HepG2 (cell line): ENCODE data around the gene TMEM266. TPM values are rescaled to one million over a fixed set of nuclear protein-coding genes. Genes with fewer than 3 reads are reported as not detected.

Experiments used
- ATAC-seq: fragments of 200-7000 bp; cut with Tn5 transposase; 3 replicates; pipeline ENCODE4 v1.9.1; 2020; ENCODE audit warnings: mild to moderate bottlenecking, moderate library complexity
- BruUV-seq: library from RNA; stranded (reverse); fragments of 400-500 nt; replicated peaks from 2 replicates; lab custom pipeline; 2021; lab: Mats Ljungman, UMichigan
- CTCF ChIA-PET: fragments of 300-600 bp; formaldehyde crosslinking; extraction: SDS; loops from one replicate; lab custom pipeline; 2021; ENCODE audit warnings: low total read pairs, inconsistent platforms, low intra/inter-chr PET ratio; lab: Yijun Ruan, JAX
- POLR2A ChIA-PET: fragments of 350-600 bp; sonication (Branson Sonifier 250); formaldehyde crosslinking; loops from one replicate; lab custom pipeline; 2020; ENCODE audit warnings: antibody characterized with exemption, inconsistent platforms; lab: Yijun Ruan, JAX
- DNase-seq: peaks from one replicate; pipeline ENCODE4 v3.0.0-alpha.2; 2015; ENCODE audit warnings: low spot score
- FAIRE-seq: peaks from 3 replicates; lab custom pipeline; 2011; peaks lifted over from hg19 to GRCh38; lab: Jason Lieb, UNC
- H2AFZ ChIP-seq: one replicate; pipeline ENCODE4 v1.6.1; 2011; ENCODE audit warnings: low read length, inconsistent platforms
- H3K27ac ChIP-seq: fragments of 300-600 bp; 3 replicates; pipeline ENCODE4 v1.8.0; 2011; ENCODE audit warnings: mixed run types, mild to moderate bottlenecking, mixed read lengths, low read length, inconsistent platforms; ENCODE audit not compliant: insufficient read depth; ENCODE audit errors: extremely low read length
- H3K27me3 ChIP-seq, 2 experiments: fragments of 200-600 bp in 1 of 2; 2 replicates in 1 of 2; 3 replicates in 1 of 2; pipeline versions ENCODE4 v1.6.0 to v1.8.0; 2011; ENCODE audit warnings: low read length in 2 of 2, mild to moderate bottlenecking in 2 of 2, moderate library complexity in 2 of 2, inconsistent platforms in 1 of 2; ENCODE audit not compliant: insufficient read depth in 2 of 2, control insufficient read depth in 1 of 2
- H3K36me3 ChIP-seq, 2 experiments: fragments of 200-600 bp in 1 of 2; replicated peaks in 1 of 2; 2 replicates in 1 of 2; 3 replicates in 1 of 2; pipeline versions ENCODE4 v1.5.1 to v1.8.0; 2011; ENCODE audit warnings: low read length in 2 of 2, inconsistent platforms in 1 of 2; ENCODE audit not compliant: insufficient read depth in 2 of 2, control insufficient read depth in 1 of 2
- H3K4me1 ChIP-seq: 2 replicates; pipeline ENCODE4 v1.5.1; 2012; ENCODE audit warnings: low read length, inconsistent platforms; ENCODE audit not compliant: insufficient read depth
- H3K4me2 ChIP-seq: 2 replicates; pipeline ENCODE4 v1.6.0; 2011; ENCODE audit warnings: low read depth, low read length, inconsistent platforms
- H3K4me3 ChIP-seq, 3 experiments: fragments of 200-600 bp in 1 of 3; sonication (generic), shearing (Covaris generic) in 1 of 3; replicated peaks in 1 of 3; 2 replicates each; pipeline ENCODE4 v1.5.1; 2011 to 2016; ENCODE audit warnings: low read length in 3 of 3, inconsistent platforms in 2 of 3, low read depth in 2 of 3, mild to moderate bottlenecking in 2 of 3, control low read depth in 1 of 3, mixed read lengths in 1 of 3; ENCODE audit not compliant: insufficient read depth in 1 of 3
- H3K79me2 ChIP-seq: one replicate; pipeline ENCODE4 v1.6.1; 2011; ENCODE audit warnings: low read length, inconsistent platforms; ENCODE audit not compliant: insufficient read depth
- H3K9ac ChIP-seq: 2 replicates; pipeline ENCODE4 v1.6.0; 2011; ENCODE audit warnings: mild to moderate bottlenecking, low read depth, low read length, inconsistent platforms; ENCODE audit not compliant: insufficient read depth
- H3K9me3 ChIP-seq: 2 replicates; pipeline ENCODE4 v1.5.1; 2012; ENCODE audit warnings: mild to moderate bottlenecking, low read length
- H4K20me1 ChIP-seq: 2 replicates; pipeline ENCODE4 v1.6.0; 2011; ENCODE audit warnings: inconsistent platforms, mild to moderate bottlenecking, low read length, moderate library complexity; ENCODE audit not compliant: insufficient read depth
- ARHGAP35 ChIP-seq: sonication (generic); formaldehyde crosslinking; IDR thresholded peaks from 2 replicates; pipeline ENCODE4 v1.9.0; 2022; ENCODE audit warnings: mild to moderate bottlenecking, inconsistent platforms, moderate library complexity, missing genetic modification reagents, borderline replicate concordance
- DR1 ChIP-seq: sonication (generic); formaldehyde crosslinking; IDR thresholded peaks from 2 replicates; pipeline ENCODE4 v1.8.0; 2021; ENCODE audit warnings: mild to moderate bottlenecking, missing genetic modification reagents, inconsistent platforms
- GMEB2 ChIP-seq: IDR thresholded peaks from 2 replicates; pipeline ENCODE4 v1.6.1; 2016; ENCODE audit warnings: missing biosample characterization, missing genetic modification reagents, low read depth
- GZF1 ChIP-seq: sonication (generic); formaldehyde crosslinking; IDR thresholded peaks from 2 replicates; pipeline ENCODE4 v1.5.1; 2020; ENCODE audit warnings: mild to moderate bottlenecking, missing genetic modification reagents
- NBN ChIP-seq: fragments of 450-650 bp; conservative IDR thresholded peaks from 2 replicates; pipeline ENCODE4 v1.6.1; 2017
- TMF1 ChIP-seq: sonication (generic); formaldehyde crosslinking; IDR thresholded peaks from 2 replicates; pipeline ENCODE4 v1.8.1; 2022; ENCODE audit warnings: low read depth, missing genetic modification reagents
- ZBTB14 ChIP-seq: sonication (generic); formaldehyde crosslinking; IDR thresholded peaks from 2 replicates; pipeline ENCODE4 v1.4.0; 2020; ENCODE audit warnings: missing genetic modification reagents
- ZSCAN21 ChIP-seq: sonication (generic); formaldehyde crosslinking; IDR thresholded peaks from 2 replicates; pipeline ENCODE4 v1.8.0; 2022; ENCODE audit warnings: mild to moderate bottlenecking, missing genetic modification reagents, moderate library complexity, borderline replicate concordance
- WGBS: methylation state at CpG from one replicate; pipeline ENCODE4 v1.1.6; 2017; ENCODE audit warnings: low lambda C conversion rate; 5-methylcytosine and 5-hydroxymethylcytosine counted together
- in situ Hi-C: cut with HindIII; loops from 2 replicates; pipeline ENCODE4 v1.10.0; 2017; ENCODE audit warnings: low pct_unique_long_range_greater_than_20kb; ENCODE audit not compliant: extremely low pct_ligation_motif_present
- intact Hi-C: fragments of 100-400 bp; cut with micrococcal nuclease; formaldehyde crosslinking; loops from one replicate; pipeline ENCODE4 v1.10.0; 2022; ENCODE audit not compliant: unreplicated experiment
- polyA plus RNA-seq, 8 experiments: library from polyadenylated mRNA; depleted of rRNA in 3 of 8; stranded (reverse) in 7 of 8; unstranded in 1 of 8; fragments of >200 nt; fragmentation: Illumina TruSeq in 4 of 8; extraction: Trizol in 4 of 8; gene quantifications; 2 replicates each; pipeline versions ENCODE4 v1.2.1 to v1.2.3, GENCODE V29; 2011 to 2016; ENCODE audit warnings: low read depth in 4 of 8, missing spikeins in 1 of 8, mixed read lengths in 1 of 8; ENCODE audit not compliant: insufficient read depth in 1 of 8
- total RNA-seq, 5 experiments: library from RNA; depleted of rRNA; stranded (reverse); fragments of >200 nt; fragmentation: Illumina TruSeq; extraction: Trizol; gene quantifications; 2 replicates each; pipeline ENCODE4 v1.2.3, GENCODE V29; 2016; ENCODE audit warnings: low read depth in 1 of 5

The TMEM266 gene
- total and polyA plus RNA-seq, 2 of the 13 experiments (the other 11 are each of a cell fraction or from before 2014, with no cell fraction given) = 0.04 TPM; not detected in 1

- no peak overlapping the region for H2AFZ ChIP-seq
- TF ChIP-seq ARHGAP35 (CRISPR knock-in tag) (no peak), ZBTB14 (CRISPR knock-in tag) (no peak), NBN (no peak), DR1 (CRISPR knock-in tag) (no peak), GMEB2 (no peak), ZSCAN21 (no peak), GZF1 (CRISPR knock-in tag) (no peak), TMF1 (CRISPR knock-in tag) (no peak)
- intact Hi-C loops = no loop called here
- ATAC-seq (no peak), FAIRE-seq (no peak), DNase-seq (no peak)
- peaks cover 18% of the 10 kb centered on the region for H3K4me1 ChIP-seq
- ChIA-PET CTCF (no interaction called here), POLR2A (no interaction called here)
- no peaks in the 10 kb centered on the region for H3K9me3 ChIP-seq
- BruUV-seq = no TSS peak
- no peaks in the 10 kb centered on the region for H3K79me2 ChIP-seq
- H3K9ac ChIP-seq = no peak overlapping the region
- H3K27ac ChIP-seq = no peak overlapping the region
- H3K4me3 ChIP-seq = no peak overlapping the region
- no peaks in the 10 kb centered on the region for H3K36me3 ChIP-seq
- H4K20me1 ChIP-seq = no peaks in the 10 kb centered on the region
- in situ Hi-C loops = no loop called here
- no peak overlapping the region for H3K4me2 ChIP-seq
- WGBS = 60% methylated on average over 17 of the region's 24 CpGs
- peaks cover 2 to 65% of the 10 kb centered on the region in 2 experiments for H3K27me3 ChIP-seq
These were observed 100.8 kb downstream of the TMEM266 start for GRCh38 chr15:76160426-76161152.
